ENCODE measurements around the gene GASK1B. TPM values are rescaled to one million over a fixed set of nuclear protein-coding genes. Genes with fewer than 3 reads are reported as not detected.

The GASK1B gene
- polyA plus RNA-seq, 2 of the 4 experiments (the other 2 are of a cell fraction), result 2.7 to 2.9 TPM

DNA sequence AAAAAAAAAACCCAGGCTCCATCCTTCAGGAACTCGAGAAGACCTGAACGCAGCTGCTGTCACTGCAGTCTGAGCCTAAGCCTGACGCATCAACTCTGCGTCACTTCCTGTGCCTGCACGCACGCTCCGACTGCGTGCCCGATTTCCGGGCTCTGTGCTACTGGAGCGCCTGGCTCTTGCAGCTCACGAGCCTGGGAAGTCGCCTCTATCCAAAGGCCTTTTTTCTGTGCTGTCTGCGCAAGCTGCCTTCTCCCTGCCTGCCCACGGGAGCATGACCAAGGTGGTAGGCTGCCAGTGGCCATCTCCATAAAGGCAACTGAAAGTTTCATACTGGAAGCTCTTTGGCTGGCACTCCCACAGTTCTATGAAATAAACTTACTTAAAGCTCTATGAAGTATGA is 9.9 kb upstream of the GASK1B start (continued):
- TF ChIP-seq, protein P1, sequence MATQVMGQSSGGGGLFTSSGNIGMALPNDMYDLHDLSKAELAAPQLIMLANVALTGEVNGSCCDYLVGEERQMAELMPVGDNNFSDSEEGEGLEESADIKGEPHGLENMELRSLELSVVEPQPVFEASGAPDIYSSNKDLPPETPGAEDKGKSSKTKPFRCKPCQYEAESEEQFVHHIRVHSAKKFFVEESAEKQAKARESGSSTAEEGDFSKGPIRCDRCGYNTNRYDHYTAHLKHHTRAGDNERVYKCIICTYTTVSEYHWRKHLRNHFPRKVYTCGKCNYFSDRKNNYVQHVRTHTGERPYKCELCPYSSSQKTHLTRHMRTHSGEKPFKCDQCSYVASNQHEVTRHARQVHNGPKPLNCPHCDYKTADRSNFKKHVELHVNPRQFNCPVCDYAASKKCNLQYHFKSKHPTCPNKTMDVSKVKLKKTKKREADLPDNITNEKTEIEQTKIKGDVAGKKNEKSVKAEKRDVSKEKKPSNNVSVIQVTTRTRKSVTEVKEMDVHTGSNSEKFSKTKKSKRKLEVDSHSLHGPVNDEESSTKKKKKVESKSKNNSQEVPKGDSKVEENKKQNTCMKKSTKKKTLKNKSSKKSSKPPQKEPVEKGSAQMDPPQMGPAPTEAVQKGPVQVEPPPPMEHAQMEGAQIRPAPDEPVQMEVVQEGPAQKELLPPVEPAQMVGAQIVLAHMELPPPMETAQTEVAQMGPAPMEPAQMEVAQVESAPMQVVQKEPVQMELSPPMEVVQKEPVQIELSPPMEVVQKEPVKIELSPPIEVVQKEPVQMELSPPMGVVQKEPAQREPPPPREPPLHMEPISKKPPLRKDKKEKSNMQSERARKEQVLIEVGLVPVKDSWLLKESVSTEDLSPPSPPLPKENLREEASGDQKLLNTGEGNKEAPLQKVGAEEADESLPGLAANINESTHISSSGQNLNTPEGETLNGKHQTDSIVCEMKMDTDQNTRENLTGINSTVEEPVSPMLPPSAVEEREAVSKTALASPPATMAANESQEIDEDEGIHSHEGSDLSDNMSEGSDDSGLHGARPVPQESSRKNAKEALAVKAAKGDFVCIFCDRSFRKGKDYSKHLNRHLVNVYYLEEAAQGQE (IDR thresholded peaks at IDR 0.05), result no peak
- TF ChIP-seq TFCP2L1 (CRISPR knock-in tag; IDR thresholded peaks at IDR 0.05) (no peak), CHD4 (IDR thresholded peaks at IDR 0.05; ENCODE audit: borderline replicate concordance) (no peak), EHMT2 (IDR thresholded peaks at IDR 0.05; ENCODE audit: low read depth) (no peak), POLR2A (IDR thresholded peaks at IDR 0.05; ENCODE audit: low read length) (no peak), RFX5 (IDR thresholded peaks at IDR 0.05) (no peak), NR3C1 (IDR thresholded peaks at IDR 0.05) (no peak), KDM5A (IDR thresholded peaks at IDR 0.05) (no peak)

DNA sequence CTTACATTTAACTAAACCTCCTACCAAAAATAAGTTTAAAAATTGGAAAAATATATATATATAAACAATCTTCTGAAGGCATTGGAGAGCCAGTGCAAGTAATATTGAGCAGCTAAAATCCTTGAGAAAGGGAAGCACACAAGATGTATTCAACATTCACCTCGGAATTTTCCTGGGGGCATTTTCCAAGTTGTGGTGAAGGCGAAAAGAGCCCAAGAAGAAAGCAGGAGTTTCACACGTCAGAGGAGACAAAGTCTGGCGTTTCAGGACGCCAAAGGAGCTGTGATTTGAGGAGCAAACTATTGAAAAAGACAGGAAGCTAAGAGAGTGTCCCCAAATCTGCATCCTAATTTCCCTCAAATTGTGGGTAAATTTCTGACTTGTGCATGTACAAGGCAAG is 9.1 kb upstream of the GASK1B start:
- no peak for DNase-seq (ENCODE audit: low read depth in 1 of 2, low spot score in 1 of 2)
- TF ChIP-seq ZNF302 (CRISPR knock-in tag; IDR thresholded peaks at IDR 0.05), result no peak
- TF ChIP-seq MAX (IDR thresholded peaks at IDR 0.05), result no peak
- TF ChIP-seq HEYL (CRISPR knock-in tag; IDR thresholded peaks at IDR 0.05), result no peak
- TF ChIP-seq, protein P2, sequence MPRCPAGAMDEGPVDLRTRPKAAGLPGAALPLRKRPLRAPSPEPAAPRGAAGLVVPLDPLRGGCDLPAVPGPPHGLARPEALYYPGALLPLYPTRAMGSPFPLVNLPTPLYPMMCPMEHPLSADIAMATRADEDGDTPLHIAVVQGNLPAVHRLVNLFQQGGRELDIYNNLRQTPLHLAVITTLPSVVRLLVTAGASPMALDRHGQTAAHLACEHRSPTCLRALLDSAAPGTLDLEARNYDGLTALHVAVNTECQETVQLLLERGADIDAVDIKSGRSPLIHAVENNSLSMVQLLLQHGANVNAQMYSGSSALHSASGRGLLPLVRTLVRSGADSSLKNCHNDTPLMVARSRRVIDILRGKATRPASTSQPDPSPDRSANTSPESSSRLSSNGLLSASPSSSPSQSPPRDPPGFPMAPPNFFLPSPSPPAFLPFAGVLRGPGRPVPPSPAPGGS (IDR thresholded peaks at IDR 0.05), result no peak
- no peak for TF ChIP-seq CBX8 (IDR thresholded peaks at IDR 0.05)
- no peak for TF ChIP-seq ZFP36 (IDR thresholded peaks at IDR 0.05; ENCODE audit: borderline replicate concordance, partially characterized antibody)
- TF ChIP-seq ELK1 (IDR thresholded peaks at IDR 0.05; ENCODE audit: low read depth, low read length), result no peak
- no peak for TF ChIP-seq RARB (CRISPR knock-in tag; IDR thresholded peaks at IDR 0.05)
- no peak for TF ChIP-seq ZSCAN20 (CRISPR knock-in tag; IDR thresholded peaks at IDR 0.05)
- no peak for ATAC-seq
- POLR2A ChIA-PET, result no interaction called here
- Histone ChIP-seq H3K4me3 (no peak overlapping the region), H3K9me3 (no peaks in the 10 kb centered on the region), H3K4me2 (no peak overlapping the region), H3K27ac (no peak overlapping the region), H3K4me1 (no peaks in the 10 kb centered on the region)
- no peak for FAIRE-seq
- CTCF ChIA-PET, result interaction anchor here (1.3 to 2.4 kb wide), 2 partner anchors 10 to 11 kb away, joined by 4 to 8 read pairs; no protein-coding TSS in a partner anchor
- WGBS (ENCODE audit: missing lambda C conversion rate), result 60% methylated on average over 5 of the region's 5 CpGs

- ChIA-PET CTCF (no interaction called here), POLR2A (no interaction called here)
- no peak overlapping the region for H3K27ac ChIP-seq
- H3K4me1 ChIP-seq, result no peaks in the 10 kb centered on the region
- 58% methylated on average over 3 of the region's 3 CpGs for WGBS (ENCODE audit: missing lambda C conversion rate)
- TF ChIP-seq ZFP36 (IDR thresholded peaks at IDR 0.05; ENCODE audit: borderline replicate concordance, partially characterized antibody) (no peak), KDM5A (IDR thresholded peaks at IDR 0.05) (no peak), FOXS1 (CRISPR knock-in tag; IDR thresholded peaks at IDR 0.05) (no peak), TP53 (CRISPR knock-in tag; IDR thresholded peaks at IDR 0.05) (no peak), ZNF302 (CRISPR knock-in tag; IDR thresholded peaks at IDR 0.05) (no peak), NPAS2 (CRISPR knock-in tag; IDR thresholded peaks at IDR 0.05; ENCODE audit: borderline replicate concordance) (no peak), EHMT2 (IDR thresholded peaks at IDR 0.05; ENCODE audit: low read depth) (no peak), NFE2L2 (conservative IDR thresholded peaks at IDR 0.05; ENCODE audit: low read length) (no peak), CBX8 (IDR thresholded peaks at IDR 0.05) (no peak), KDM1A (IDR thresholded peaks at IDR 0.05; ENCODE audit: low read depth) (no peak), CBX2 (IDR thresholded peaks at IDR 0.05; ENCODE audit: borderline replicate concordance, low read depth) (no peak), NR3C1 (IDR thresholded peaks at IDR 0.05) (no peak), CTCF (IDR thresholded peaks at IDR 0.05) (no peak), JUNB (IDR thresholded peaks at IDR 0.05) (no peak), TFCP2L1 (CRISPR knock-in tag; IDR thresholded peaks at IDR 0.05) (no peak), ZC3H11A (IDR thresholded peaks at IDR 0.05) (no peak), MYC (IDR thresholded peaks at IDR 0.05; ENCODE audit: borderline replicate concordance, low read length) (no peak)
- TF ChIP-seq, protein P3, sequence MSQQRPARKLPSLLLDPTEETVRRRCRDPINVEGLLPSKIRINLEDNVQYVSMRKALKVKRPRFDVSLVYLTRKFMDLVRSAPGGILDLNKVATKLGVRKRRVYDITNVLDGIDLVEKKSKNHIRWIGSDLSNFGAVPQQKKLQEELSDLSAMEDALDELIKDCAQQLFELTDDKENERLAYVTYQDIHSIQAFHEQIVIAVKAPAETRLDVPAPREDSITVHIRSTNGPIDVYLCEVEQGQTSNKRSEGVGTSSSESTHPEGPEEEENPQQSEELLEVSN (IDR thresholded peaks at IDR 0.05; ENCODE audit: borderline replicate concordance, low read depth), result no peak
- FAIRE-seq (no peak), ATAC-seq (no peak), DNase-seq (ENCODE audit: low read depth in 1 of 2, low spot score in 1 of 2) (no peak)
- no peak overlapping the region for H3K4me3 ChIP-seq
- H3K4me2 ChIP-seq, result no peak overlapping the region
- H3K9me3 ChIP-seq, result no peaks in the 10 kb centered on the region
Measured at GRCh38 chr4:158179465-158179864, 6.6 kb upstream of the GASK1B start.
